Subcutaneous adipose tissue (tissue), 4 donors: ENCODE data around the gene MAPK8. TPM values are rescaled to one million over a fixed set of nuclear protein-coding genes. Genes with fewer than 3 reads are reported as not detected.

ENCODE experiments used
- CTCF ChIP-seq: fragments of 450-650 bp; IDR thresholded peaks from one replicate; pipeline ENCODE4 v1.5.1; 2016; ENCODE audit warnings: low read depth, mild to moderate bottlenecking, control low read depth, antibody characterized with exemption, moderate library complexity
- total RNA-seq, 4 donors: library from RNA; depleted of rRNA; stranded (reverse); fragments of >200 nt; gene quantifications; one replicate each; pipeline ENCODE4 v1.1.0, GENCODE V29; 2016

MAPK8 gene
- total RNA-seq, 4 donors from 2014 or later = 34.1 to 72.2 (median 36.5) TPM

GRCh38 chr10:48286356-48286755, 20.1 kb upstream of the MAPK8 start:
- TF ChIP-seq CTCF = no peak

GRCh38 chr10:48287417-48288391, 18.8 kb upstream of the MAPK8 start:
- TF ChIP-seq CTCF = no peak

- TF ChIP-seq CTCF = no peak
Observed at GRCh38 chr10:48288661-48289060, 17.8 kb upstream of the MAPK8 start.

- no peak for TF ChIP-seq CTCF
Observed at GRCh38 chr10:48289501-48290238, 16.8 kb upstream of the MAPK8 start.

GRCh38 chr10:48290286-48290685, 16.2 kb upstream of the MAPK8 start:
- TF ChIP-seq CTCF = no peak

- no peak for TF ChIP-seq CTCF
Observed at GRCh38 chr10:48291190-48291589, 15.3 kb upstream of the MAPK8 start.

- no peak for TF ChIP-seq CTCF
Observed at GRCh38 chr10:48292616-48293015, 13.9 kb upstream of the MAPK8 start.
